Thyroid gland (tissue), 4 donors: ENCODE results near the gene RADIL.

Experiments used
- POLR2A ChIP-seq, 2 donors: fragments of 450-650 bp; IDR thresholded peaks; one replicate each; pipeline ENCODE4 v1.6.1; 2017; ENCODE audit warnings: antibody characterized with exemption in 2 of 2, mild to moderate bottlenecking in 2 of 2, moderate library complexity in 1 of 2
- TF ChIP-seq, protein P1 (sequence below), 6 experiments: fragments of 200-600 bp in 3 of 6; fragments of 450-650 bp in 3 of 6; sonication (generic) in 3 of 6; IDR thresholded peaks; one replicate each; pipeline ENCODE4 v1.5.1; 2016 to 2019; ENCODE audit warnings: antibody characterized with exemption in 6 of 6, mild to moderate bottlenecking in 2 of 6, inconsistent platforms in 1 of 6, moderate library complexity in 1 of 6

DNA sequence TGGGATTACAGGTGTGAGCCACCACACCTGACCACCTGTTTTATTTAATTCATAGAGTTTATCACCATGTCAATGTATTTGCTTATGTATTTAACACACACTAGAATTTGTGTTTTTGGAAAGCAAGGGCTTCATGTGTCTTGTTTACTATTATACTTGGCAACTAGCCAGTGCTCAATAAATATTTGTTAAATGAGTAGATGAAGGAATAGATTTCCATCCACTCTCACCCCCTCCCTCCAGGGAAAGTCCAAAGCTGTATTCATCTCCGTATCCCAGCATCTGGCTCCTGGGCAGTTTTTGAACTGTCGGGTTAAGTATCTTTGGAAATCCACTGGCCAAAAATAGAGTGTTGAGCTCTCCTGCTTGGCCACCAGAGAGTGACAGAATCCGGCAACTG, 4.6 kb upstream of the RADIL start:
- TF ChIP-seq, protein P1, sequence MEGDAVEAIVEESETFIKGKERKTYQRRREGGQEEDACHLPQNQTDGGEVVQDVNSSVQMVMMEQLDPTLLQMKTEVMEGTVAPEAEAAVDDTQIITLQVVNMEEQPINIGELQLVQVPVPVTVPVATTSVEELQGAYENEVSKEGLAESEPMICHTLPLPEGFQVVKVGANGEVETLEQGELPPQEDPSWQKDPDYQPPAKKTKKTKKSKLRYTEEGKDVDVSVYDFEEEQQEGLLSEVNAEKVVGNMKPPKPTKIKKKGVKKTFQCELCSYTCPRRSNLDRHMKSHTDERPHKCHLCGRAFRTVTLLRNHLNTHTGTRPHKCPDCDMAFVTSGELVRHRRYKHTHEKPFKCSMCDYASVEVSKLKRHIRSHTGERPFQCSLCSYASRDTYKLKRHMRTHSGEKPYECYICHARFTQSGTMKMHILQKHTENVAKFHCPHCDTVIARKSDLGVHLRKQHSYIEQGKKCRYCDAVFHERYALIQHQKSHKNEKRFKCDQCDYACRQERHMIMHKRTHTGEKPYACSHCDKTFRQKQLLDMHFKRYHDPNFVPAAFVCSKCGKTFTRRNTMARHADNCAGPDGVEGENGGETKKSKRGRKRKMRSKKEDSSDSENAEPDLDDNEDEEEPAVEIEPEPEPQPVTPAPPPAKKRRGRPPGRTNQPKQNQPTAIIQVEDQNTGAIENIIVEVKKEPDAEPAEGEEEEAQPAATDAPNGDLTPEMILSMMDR (IDR thresholded peaks at IDR 0.05): no peak
- no peak for TF ChIP-seq POLR2A (IDR thresholded peaks at IDR 0.05)
